Right atrium auricular region (tissue), 2 donors: ENCODE data around the gene P3R3URF. TPM values are rescaled to one million over a fixed set of nuclear protein-coding genes. Genes with fewer than 3 reads are reported as not detected.

Experiments
- DNase-seq: peaks from one replicate; pipeline ENCODE4 v3.0.0-alpha.2; 2019; ENCODE audit warnings: low spot score
- H3K27ac ChIP-seq, 2 donors: fragments of 200-600 bp; sonication (generic); 1 replicate in 1 of 2; 2 replicates in 1 of 2; pipeline ENCODE4 v1.5.1; 2016 to 2019
- H3K27me3 ChIP-seq, 2 donors: fragments of 200-600 bp; sonication (generic); one replicate each; pipeline versions ENCODE4 v1.5.1 to v1.6.0; 2017 to 2019
- H3K36me3 ChIP-seq: fragments of 200-600 bp; sonication (generic); one replicate; pipeline ENCODE4 v1.5.1; 2016
- H3K4me1 ChIP-seq, 2 donors: fragments of 200-600 bp; sonication (generic); one replicate each; pipeline versions ENCODE4 v1.5.1 to v1.6.0; 2017 to 2019
- H3K4me3 ChIP-seq, 2 donors: fragments of 200-600 bp; sonication (generic); 1 replicate in 1 of 2; 2 replicates in 1 of 2; pipeline ENCODE4 v1.5.1; 2017 to 2019; ENCODE audit warnings: mild to moderate bottlenecking in 1 of 2, moderate library complexity in 1 of 2
- H3K9me3 ChIP-seq, 2 donors: fragments of 200-600 bp; sonication (generic); one replicate each; pipeline ENCODE4 v1.5.1; 2019
- CTCF ChIP-seq, 2 donors: fragments of 200-600 bp; sonication (generic); IDR thresholded peaks; one replicate each; pipeline ENCODE4 v1.5.1; 2019; ENCODE audit warnings: antibody characterized with exemption in 2 of 2
- total RNA-seq, 2 donors: library from RNA; depleted of rRNA; stranded (reverse); fragments of >200 nt; gene quantifications; one replicate each; pipeline ENCODE4 v1.1.0, GENCODE V29; 2016

P3R3URF gene
- total RNA-seq, 2 donors from 2014 or later: not detected

GRCh38 chr1:46133781-46134350 is 42.4 kb downstream of the P3R3URF start:
- no peaks in the 10 kb centered on the region for H3K36me3 ChIP-seq
- TF ChIP-seq CTCF (IDR thresholded peaks at IDR 0.05): no peak
- no peaks in the 10 kb centered on the region for H3K27me3 ChIP-seq
- DNase-seq: no peak
- H3K4me3 ChIP-seq: peak overlapping the region; percentile 73 to 78
- no peaks in the 10 kb centered on the region for H3K9me3 ChIP-seq
- peak overlapping the region; percentile 95 to 96 for H3K27ac ChIP-seq
- peaks cover 0 to 25% of the 10 kb centered on the region in 2 donors for H3K4me1 ChIP-seq

GRCh38 chr1:46133181-46133658 is 43.1 kb downstream of the P3R3URF start:
- H3K9me3 ChIP-seq: no peaks in the 10 kb centered on the region
- no peak for TF ChIP-seq CTCF (IDR thresholded peaks at IDR 0.05)
- H3K36me3 ChIP-seq: no peaks in the 10 kb centered on the region
- H3K4me1 ChIP-seq: peaks cover 0 to 25% of the 10 kb centered on the region in 2 donors
- H3K27me3 ChIP-seq: no peaks in the 10 kb centered on the region
- peak overlapping the region; percentile 95 to 96 for H3K27ac ChIP-seq
- DNase-seq: no peak
- H3K4me3 ChIP-seq: peak overlapping the region; percentile 73 to 78

GRCh38 chr1:46132529-46133180 is 43.6 kb downstream of the P3R3URF start, which contains the start of gene PIK3R3:
Gene PIK3R3 (minus strand): TSS chr1:46132629. CDS start chr1:46131952, 677 bp downstream.
- H3K4me1 ChIP-seq: peaks cover 0 to 25% of the 10 kb centered on the region in 2 donors
- H3K27ac ChIP-seq: peak within 1 kb of the TSS; percentile 95 to 96
- peak within 1 kb of the TSS; percentile 73 to 78 for H3K4me3 ChIP-seq
- no peak for TF ChIP-seq CTCF (IDR thresholded peaks at IDR 0.05)
- no peaks in the 10 kb centered on the region for H3K9me3 ChIP-seq
- peak; percentile 99 for DNase-seq
- H3K36me3 ChIP-seq: no peaks in the 10 kb centered on the region
- no peaks in the 10 kb centered on the region for H3K27me3 ChIP-seq

GRCh38 chr1:46131712-46132528 is 44.4 kb downstream of the P3R3URF start:
- no peak for TF ChIP-seq CTCF (IDR thresholded peaks at IDR 0.05)
- peak; percentile 60 for DNase-seq
- H3K27me3 ChIP-seq: no peaks in the 10 kb centered on the region
- H3K9me3 ChIP-seq: no peaks in the 10 kb centered on the region
- peak overlapping the region; percentile 73 to 78 for H3K4me3 ChIP-seq
- H3K27ac ChIP-seq: peak overlapping the region; percentile 95 to 96
- H3K36me3 ChIP-seq: no peaks in the 10 kb centered on the region
- H3K4me1 ChIP-seq: peaks cover 0 to 25% of the 10 kb centered on the region in 2 donors

- TF ChIP-seq CTCF (IDR thresholded peaks at IDR 0.05): no peak
- Histone ChIP-seq H3K4me1 (peaks cover 0 to 25% of the 10 kb centered on the region in 2 donors), H3K27me3 (no peaks in the 10 kb centered on the region), H3K36me3 (no peaks in the 10 kb centered on the region), H3K27ac (peak overlapping the region; percentile 95 to 96), H3K9me3 (no peaks in the 10 kb centered on the region), H3K4me3 (peak overlapping the region; percentile 73 to 78)
- DNase-seq: no peak
These were observed 45.2 kb downstream of the P3R3URF start for GRCh38 chr1:46131093-46131492.
